ENCODE measurements around the gene HSD17B7.

The HSD17B7 gene

DNA sequence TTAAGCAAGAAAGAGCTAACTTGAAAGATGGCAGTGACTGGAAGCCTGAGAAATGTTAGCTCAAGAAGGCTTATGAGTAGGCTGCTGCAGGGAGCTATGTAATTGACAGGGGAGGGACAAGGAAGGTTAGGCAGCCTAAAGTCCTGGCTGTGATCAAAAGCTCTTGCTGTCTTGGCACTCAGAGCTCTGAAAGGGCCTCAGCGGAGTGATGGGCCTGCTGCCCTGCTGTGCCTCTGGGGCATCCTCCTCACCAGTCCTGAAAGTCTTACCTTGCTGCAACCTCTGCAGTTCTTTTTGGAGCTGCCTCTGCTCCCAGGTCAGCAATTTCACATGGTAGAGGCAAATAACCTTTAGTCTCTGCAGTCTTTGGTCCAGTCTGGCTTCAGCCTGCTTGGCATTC lies 68.7 kb downstream of the HSD17B7 start:
- TF ChIP-seq, protein P1, sequence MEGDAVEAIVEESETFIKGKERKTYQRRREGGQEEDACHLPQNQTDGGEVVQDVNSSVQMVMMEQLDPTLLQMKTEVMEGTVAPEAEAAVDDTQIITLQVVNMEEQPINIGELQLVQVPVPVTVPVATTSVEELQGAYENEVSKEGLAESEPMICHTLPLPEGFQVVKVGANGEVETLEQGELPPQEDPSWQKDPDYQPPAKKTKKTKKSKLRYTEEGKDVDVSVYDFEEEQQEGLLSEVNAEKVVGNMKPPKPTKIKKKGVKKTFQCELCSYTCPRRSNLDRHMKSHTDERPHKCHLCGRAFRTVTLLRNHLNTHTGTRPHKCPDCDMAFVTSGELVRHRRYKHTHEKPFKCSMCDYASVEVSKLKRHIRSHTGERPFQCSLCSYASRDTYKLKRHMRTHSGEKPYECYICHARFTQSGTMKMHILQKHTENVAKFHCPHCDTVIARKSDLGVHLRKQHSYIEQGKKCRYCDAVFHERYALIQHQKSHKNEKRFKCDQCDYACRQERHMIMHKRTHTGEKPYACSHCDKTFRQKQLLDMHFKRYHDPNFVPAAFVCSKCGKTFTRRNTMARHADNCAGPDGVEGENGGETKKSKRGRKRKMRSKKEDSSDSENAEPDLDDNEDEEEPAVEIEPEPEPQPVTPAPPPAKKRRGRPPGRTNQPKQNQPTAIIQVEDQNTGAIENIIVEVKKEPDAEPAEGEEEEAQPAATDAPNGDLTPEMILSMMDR (conservative IDR thresholded peaks at IDR 0.05; ENCODE audit: low read depth, low read length) = no peak
- no peak overlapping the region; the same call in 1 of the 2 replicates for H3K27ac ChIP-seq
- no peaks in the 10 kb centered on the region for H3K36me3 ChIP-seq (ENCODE audit: insufficient read depth)
- no peak overlapping the region for H2AFZ ChIP-seq (ENCODE audit: low read depth)
- no peak overlapping the region for H3K4me3 ChIP-seq (IDR thresholded peaks at IDR 0.05; ENCODE audit: insufficient read depth, low read depth, low read length)
- no peaks in the 10 kb centered on the region for H3K27me3 ChIP-seq (ENCODE audit: insufficient read depth, low read depth)
- H3K4me1 ChIP-seq (ENCODE audit: low read depth, poor library complexity, severe bottlenecking) = peaks cover 35% of the 10 kb centered on the region
- H3K79me2 ChIP-seq (ENCODE audit: insufficient read depth, low read depth) = no peaks in the 10 kb centered on the region
- H4K20me1 ChIP-seq (ENCODE audit: insufficient read depth) = no peaks in the 10 kb centered on the region
- no peak overlapping the region for H3K9ac ChIP-seq
- H3K4me2 ChIP-seq = no peak overlapping the region

DNA sequence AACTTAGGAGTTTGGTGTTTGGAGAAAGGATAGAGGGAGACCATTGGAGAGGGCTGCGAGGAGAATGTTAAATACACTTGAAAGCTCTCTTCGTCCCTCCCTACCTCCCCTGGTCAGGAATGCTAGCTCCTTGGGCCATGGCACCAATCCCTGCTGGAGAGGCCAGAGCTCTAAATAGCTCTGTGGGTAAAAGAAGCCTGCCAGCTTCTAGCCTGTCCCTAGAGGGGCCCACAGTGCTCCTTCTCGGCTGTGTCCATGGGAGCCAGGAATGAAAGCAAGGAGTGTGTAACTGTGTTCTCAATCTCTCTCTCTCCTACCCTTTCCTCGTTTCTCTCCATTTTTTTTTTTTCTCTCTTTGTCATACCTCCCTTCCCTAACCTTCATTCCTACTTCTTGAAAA lies 70.6 kb downstream of the HSD17B7 start, which contains the start of gene CCDC190:
Gene CCDC190, minus strand, starts transcription at position 75 of the 400 bp plus-strand sequence. CDS start 1,529 bp downstream, outside the sequence.
- no peak within 1 kb of the TSS for H2AFZ ChIP-seq (ENCODE audit: low read depth)
- no peaks in the 10 kb centered on the region for H4K20me1 ChIP-seq (ENCODE audit: insufficient read depth)
- TF ChIP-seq, protein P1 (conservative IDR thresholded peaks at IDR 0.05; ENCODE audit: low read depth, low read length) = no peak
- H3K4me3 ChIP-seq (IDR thresholded peaks at IDR 0.05; ENCODE audit: insufficient read depth, low read depth, low read length) = no peak within 1 kb of the TSS
- H3K9ac ChIP-seq = no peak within 1 kb of the TSS
- no peaks in the 10 kb centered on the region for H3K36me3 ChIP-seq (ENCODE audit: insufficient read depth)
- H3K27me3 ChIP-seq (ENCODE audit: insufficient read depth, low read depth) = no peaks in the 10 kb centered on the region
- no peak within 1 kb of the TSS; the same call in 1 of the 2 replicates for H3K27ac ChIP-seq
- peaks cover 21% of the 10 kb centered on the region for H3K4me1 ChIP-seq (ENCODE audit: low read depth, poor library complexity, severe bottlenecking)
- no peak within 1 kb of the TSS for H3K4me2 ChIP-seq
- H3K79me2 ChIP-seq (ENCODE audit: insufficient read depth, low read depth) = no peaks in the 10 kb centered on the region

DNA sequence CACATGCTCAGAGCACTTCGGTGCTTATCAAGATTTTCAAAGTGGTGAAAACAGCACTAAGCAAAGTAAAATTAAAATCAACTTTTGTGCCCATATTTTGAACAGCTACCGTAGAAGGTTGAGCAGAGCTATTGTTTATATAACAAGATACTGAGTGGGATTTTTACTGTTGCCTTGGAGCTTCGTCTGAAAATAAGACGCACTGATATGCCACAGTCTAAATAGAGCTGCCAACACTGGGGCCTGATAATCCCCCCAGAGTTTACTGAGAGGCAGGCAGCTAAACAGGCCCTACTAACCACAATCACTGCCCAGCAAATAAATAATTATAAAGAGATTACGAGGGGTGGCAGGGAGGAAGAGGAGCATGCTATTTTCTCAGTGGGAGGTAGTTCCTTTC lies 71.1 kb downstream of the HSD17B7 start:
- Histone ChIP-seq H2AFZ (ENCODE audit: low read depth) (no peak overlapping the region), H3K4me1 (ENCODE audit: low read depth, poor library complexity, severe bottlenecking) (peaks cover 16% of the 10 kb centered on the region), H3K4me3 (IDR thresholded peaks at IDR 0.05; ENCODE audit: insufficient read depth, low read depth, low read length) (no peak overlapping the region), H3K9ac (no peak overlapping the region), H3K79me2 (ENCODE audit: insufficient read depth, low read depth) (no peaks in the 10 kb centered on the region), H3K27ac (no peak overlapping the region), H3K36me3 (ENCODE audit: insufficient read depth) (no peaks in the 10 kb centered on the region), H3K27me3 (ENCODE audit: insufficient read depth, low read depth) (no peaks in the 10 kb centered on the region), H3K4me2 (no peak overlapping the region), H4K20me1 (ENCODE audit: insufficient read depth) (no peaks in the 10 kb centered on the region)
- TF ChIP-seq, protein P1 (conservative IDR thresholded peaks at IDR 0.05; ENCODE audit: low read depth, low read length) = no peak

All from KMS-11 (cell line).